NB4 (cell line): ENCODE measurements around the gene TOR2A.

Experiments used
- DNase-seq: peaks from one replicate; pipeline ENCODE4 v3.0.0; 2010; ENCODE audit warnings: low read depth
- H3K4me3 ChIP-seq: one replicate; pipeline ENCODE4 v1.5.1; 2011; ENCODE audit warnings: mild to moderate bottlenecking, low read depth, low read length, moderate library complexity
- CTCF ChIP-seq: IDR thresholded peaks from one replicate; pipeline ENCODE4 v1.5.1; 2012; ENCODE audit warnings: low read depth, low read length
- MAX ChIP-seq: IDR thresholded peaks from 2 replicates; pipeline ENCODE4 v1.6.1; 2011; ENCODE audit warnings: low read depth, low read length
- MYC ChIP-seq: IDR thresholded peaks from 2 replicates; pipeline ENCODE4 v1.6.1; 2011; ENCODE audit warnings: low read depth, low read length
- POLR2A ChIP-seq: IDR thresholded peaks from 2 replicates; pipeline ENCODE4 v1.6.1; 2011; ENCODE audit warnings: mild to moderate bottlenecking; ENCODE audit not compliant: insufficient read length; ENCODE audit errors: extremely low read depth

The TOR2A gene

GRCh38 chr9:127735530-127736185 lies 564 bp upstream of the TOR2A start:
- TF ChIP-seq MYC (no peak), POLR2A (no peak), CTCF (no peak), MAX (no peak)
- no peak overlapping the region for H3K4me3 ChIP-seq
- no peak for DNase-seq

- TF ChIP-seq POLR2A, result no peak
- peak; percentile 98; the same call in 1 of the 2 replicates for TF ChIP-seq MYC
- TF ChIP-seq MAX, result peak; percentile 91
- TF ChIP-seq CTCF, result no peak
- DNase-seq, result no peak
- peak overlapping the region; percentile 55 for H3K4me3 ChIP-seq
Observed at GRCh38 chr9:127734247-127734746, 797 bp downstream of the TOR2A start.

- no peak for DNase-seq
- TF ChIP-seq POLR2A (no peak), CTCF (no peak), MAX (no peak), MYC (no peak)
- H3K4me3 ChIP-seq, result no peak overlapping the region
Observed at GRCh38 chr9:127733614-127734013, 1.5 kb downstream of the TOR2A start.

GRCh38 chr9:127732444-127732843 lies 2.6 kb downstream of the TOR2A start:
- TF ChIP-seq MYC (no peak), MAX (no peak), POLR2A (no peak), CTCF (no peak)
- H3K4me3 ChIP-seq, result no peak overlapping the region
- DNase-seq, result no peak

- DNase-seq, result no peak
- no peak overlapping the region for H3K4me3 ChIP-seq
- TF ChIP-seq MYC, result no peak
Observed at GRCh38 chr9:127731938-127732337, 3.2 kb downstream of the TOR2A start.

GRCh38 chr9:127730799-127731410 lies 4.2 kb downstream of the TOR2A start:
- TF ChIP-seq CTCF (no peak), MAX (no peak), MYC (no peak), POLR2A (no peak)
- no peak overlapping the region for H3K4me3 ChIP-seq
- no peak for DNase-seq
